HG03095 (cell line): ENCODE results near the gene EPHA6.
"Not testable (repeated sequence)": the region's sequence is repeated elsewhere in the genome, so short reads cannot be mapped to it uniquely, and the experiment has no call there.

Experiments
- ATAC-seq: cut with Tn5 transposase; IDR thresholded peaks from one replicate; pipeline ENCODE4 v1.9.1; 2021; ENCODE audit warnings: moderate library complexity; ENCODE audit not compliant: unreplicated experiment

The EPHA6 gene

DNA sequence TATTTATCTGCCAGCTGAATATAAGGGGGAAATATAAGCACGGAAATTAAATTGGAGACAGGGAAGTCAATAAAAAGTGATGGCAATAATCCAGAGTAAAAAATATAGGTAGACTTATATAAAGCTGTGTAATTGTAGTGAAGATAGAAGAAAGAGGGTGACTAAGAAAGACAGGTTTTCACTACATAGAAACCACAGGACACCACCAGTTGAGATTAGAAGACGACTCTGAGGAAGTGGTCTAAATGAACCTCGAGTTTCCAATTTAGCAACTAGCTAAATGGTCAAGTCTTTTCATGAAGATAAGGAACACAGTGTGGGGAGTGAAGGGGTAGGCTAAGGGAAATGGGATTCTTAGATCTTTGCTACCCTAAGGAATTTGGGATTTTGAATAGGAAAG, 761.3 kb downstream of the EPHA6 start:
- no peak for ATAC-seq

DNA sequence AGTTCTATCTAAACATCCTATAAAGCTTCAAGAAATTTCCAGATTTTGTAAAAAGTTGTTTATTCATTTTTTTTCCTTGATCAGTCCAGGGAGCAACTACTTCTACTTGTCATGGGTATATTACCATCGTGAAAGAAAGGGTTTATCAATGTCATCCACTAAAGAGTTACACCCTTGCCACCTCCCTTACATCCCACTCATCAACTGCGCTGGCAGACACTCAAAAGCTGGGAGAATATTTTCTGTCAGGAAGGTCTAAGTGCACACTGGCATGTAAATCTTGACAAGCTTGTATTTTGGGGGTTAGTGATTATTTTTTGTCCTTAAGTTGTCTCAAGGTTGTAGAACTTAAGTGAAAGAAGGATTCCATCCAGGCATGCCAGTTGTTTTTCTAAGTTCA, 761.8 kb downstream of the EPHA6 start:
- ATAC-seq: no peak

DNA sequence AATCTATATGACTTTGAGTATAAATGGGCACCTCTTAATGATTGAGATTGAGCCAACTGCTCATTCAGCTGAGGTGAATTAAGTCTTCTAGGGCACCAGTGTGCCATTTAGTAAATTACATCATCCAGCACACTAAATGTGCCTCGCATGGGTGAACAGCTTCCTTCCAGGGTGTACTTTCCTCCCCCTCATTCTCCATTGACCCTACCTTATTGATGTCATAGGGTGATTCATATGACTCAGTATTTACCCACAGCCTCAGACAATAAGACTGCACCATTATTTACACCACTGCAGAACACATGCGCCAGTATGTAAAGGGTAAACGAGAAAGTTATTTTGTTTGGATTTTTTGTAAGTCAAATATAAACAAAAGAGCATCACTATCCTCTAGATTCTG, 765.0 kb downstream of the EPHA6 start:
- ATAC-seq: no peak

DNA sequence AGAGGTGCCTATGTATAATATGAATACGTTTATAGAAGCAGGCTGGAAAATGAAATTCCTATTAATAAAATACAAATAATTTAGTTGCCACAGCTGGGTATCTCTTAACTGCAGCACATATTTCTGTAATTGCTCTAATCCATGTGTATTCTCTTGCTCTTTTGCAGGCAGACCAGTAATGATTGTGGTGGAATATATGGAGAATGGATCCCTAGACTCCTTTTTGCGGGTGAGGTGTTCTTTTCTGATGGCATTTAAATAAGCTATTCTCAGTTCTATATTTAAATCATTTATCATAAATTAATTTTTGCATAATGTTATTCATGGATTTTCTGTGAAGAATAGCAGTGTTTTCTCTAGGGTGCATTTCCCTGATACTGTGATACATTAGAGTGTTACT, 796.2 kb downstream of the EPHA6 start:
- ATAC-seq: no peak

DNA sequence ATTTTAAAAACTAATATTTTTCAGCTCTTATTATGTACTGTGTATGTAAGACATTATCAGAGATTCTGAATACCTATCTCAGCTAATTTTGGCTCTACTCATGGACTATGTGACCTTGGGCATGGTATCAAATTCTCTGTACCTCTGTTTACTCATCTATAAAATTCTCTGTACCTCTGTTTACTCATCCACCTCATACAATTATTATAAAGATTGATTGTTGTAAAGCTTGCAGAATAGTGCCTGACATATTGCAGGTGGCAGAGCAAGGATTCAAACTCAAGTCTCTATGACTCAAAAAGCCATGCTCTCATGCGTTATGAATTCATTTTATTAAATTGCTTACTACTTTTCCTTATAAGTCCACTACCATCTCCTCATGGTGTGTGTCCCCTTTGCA, 798.2 kb downstream of the EPHA6 start:
- no peak for ATAC-seq

DNA sequence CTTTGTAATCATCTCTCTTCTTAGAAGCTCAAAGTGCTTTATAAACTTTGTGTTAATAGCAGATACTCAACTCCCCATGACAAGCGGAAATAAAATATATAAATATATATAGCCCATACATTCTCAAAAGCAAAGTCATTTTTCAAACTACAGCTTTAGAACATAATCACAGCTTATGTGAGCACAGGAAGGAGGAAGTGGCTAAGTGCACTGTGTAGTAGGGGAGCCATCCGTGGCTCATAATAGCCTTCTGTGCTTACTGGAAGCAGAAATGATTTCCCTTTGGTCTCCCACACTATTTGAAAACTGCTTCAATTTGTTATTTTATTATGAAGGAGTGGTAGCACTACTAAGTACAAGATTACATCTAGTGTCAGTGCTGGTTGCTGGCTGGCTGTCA, 798.7 kb downstream of the EPHA6 start:
- ATAC-seq: no peak

DNA sequence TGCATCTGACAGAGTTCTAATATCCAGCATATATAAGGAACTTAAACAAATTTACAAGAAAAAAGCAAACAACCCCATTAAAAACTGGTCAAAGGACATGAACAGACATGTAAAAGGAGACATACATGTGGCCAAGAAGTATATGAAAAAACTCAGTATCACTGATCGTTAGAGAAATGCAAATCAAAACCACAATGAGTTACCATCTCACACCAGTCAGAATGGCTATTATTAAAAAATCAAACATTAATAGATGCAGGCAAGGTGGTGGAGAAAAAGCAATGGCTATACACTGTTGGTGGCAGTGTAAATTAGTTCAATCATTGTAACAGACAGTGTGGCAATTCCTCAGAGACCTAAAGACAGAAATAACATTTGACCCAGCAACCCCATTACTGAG, 806.1 kb downstream of the EPHA6 start:
- not testable (repeated sequence) for ATAC-seq

DNA sequence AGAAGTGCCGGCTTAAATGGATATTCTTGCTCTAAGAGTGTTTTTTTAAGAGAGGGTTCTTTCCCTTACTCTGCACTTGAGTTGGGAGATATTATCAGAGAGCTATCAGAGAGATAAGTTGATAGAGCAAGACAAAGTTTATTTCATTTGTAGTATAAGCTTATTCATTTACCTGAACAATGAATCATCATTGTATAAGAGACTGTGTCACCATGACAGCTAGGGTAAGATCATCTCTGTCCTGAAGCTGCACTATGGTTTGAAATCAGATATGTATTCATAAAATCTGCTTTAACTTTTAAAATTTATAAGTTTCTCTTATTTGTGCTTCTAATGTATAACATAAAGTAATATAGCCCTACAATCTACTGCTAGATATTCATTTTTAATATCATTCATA, 822.1 kb downstream of the EPHA6 start:
- ATAC-seq: no peak

DNA sequence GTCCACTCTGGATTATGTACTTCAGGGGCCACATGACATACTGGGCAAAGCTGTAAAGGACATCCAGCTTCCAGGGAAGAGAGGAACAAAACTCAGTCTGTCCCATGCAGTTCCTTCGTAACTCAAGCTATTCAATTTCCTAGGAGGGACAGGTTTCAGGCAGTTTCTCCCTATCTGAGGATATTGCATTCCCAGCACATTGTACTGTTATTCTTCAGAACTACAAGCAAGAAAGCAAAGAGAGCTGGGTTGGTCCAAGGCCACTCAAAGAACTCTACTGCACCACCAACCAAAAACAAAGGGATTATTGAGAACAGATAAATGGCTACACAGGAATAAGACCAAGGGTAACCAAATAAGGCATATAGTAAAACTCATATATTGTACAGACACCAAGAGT, 832.5 kb downstream of the EPHA6 start:
- ATAC-seq: no peak

DNA sequence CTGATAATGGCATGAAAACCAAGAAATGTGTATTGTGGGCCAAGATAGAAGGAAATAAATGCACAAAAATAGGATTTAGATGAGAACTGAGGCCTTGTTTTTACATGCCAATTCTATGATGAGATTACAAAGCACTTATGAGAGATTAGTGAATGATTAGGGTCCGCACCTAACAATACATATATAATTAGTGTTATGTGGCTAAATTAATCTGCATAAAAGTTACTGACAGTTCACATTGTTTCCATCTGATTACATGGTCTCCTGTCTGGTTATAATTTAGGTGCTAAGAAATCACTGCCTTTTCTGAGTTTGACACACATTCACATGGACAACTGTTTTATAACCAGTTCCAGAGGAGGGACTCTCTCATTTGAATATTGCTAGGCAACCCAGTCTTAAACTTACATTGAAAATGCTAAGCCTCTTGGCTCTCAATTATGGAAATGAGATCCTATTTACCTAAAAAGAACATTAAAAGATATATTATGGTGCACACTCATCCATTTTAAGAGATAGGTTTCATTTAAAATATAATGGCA, 833.1 kb downstream of the EPHA6 start:
- no peak for ATAC-seq

DNA sequence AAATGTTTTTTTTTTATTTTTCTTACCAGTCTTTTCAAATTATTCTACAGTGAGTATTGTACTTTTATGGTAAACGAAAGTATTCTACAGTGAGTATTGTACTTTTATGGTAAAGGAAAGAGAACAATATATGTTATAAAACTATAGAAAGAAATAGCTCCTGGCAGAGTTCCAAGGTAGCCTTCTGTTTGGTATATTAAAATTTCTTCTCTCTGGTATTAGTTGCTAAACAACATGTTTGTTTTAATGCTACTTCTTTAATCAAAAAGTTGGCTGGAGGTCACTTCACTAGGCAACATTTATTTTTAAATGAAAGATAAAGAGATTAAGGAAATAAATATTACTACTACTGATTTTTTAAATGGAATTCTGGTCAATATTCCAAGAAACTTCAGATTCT, 841.6 kb downstream of the EPHA6 start:
- ATAC-seq: no peak

DNA sequence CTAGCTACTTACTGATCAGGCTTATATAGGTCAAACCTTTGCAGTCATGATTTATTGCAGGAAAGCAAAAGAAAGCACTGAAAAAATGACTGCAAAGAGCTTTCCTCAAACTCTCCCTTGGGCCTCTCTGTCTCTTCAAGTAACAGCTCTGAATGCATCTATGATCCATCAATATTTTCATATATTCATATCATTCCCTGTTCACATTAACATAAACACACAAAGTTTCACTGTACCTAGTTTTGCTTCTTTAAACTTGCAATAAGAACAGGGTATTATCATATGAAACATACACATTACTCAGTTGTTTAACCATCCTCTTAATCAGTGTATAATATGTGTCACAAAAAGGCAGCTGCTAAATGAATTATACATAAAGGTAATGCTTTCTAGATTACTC, 842.2 kb downstream of the EPHA6 start:
- no peak for ATAC-seq

DNA sequence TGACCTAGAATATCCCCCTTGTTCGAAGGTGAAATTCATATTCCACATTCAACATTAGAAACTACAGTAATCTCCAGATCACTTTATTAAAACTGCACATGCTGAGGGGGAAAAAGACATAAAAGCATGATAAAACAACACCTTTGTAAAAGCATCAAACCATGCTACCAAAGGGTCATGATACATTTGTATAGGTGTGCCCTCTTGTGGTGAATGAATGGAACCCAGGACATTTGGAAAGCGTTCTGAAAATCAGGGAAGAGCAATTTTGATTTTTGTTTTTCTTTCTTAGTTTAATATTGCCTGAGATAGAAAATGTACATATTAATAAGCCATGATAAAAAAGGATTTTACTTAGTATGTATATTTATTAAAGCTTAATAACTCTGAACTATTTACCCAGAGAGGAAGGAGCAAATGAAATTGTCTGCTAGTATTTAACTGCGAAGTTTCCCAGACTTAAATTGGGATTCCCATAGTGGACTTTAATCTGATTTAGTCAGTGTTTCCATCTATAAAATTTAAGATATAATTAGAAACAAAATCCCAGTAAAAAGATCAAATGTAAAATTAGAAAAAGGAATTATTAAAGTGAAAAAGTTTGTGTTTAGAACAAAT, 844.4 kb downstream of the EPHA6 start:
- no peak for ATAC-seq

DNA sequence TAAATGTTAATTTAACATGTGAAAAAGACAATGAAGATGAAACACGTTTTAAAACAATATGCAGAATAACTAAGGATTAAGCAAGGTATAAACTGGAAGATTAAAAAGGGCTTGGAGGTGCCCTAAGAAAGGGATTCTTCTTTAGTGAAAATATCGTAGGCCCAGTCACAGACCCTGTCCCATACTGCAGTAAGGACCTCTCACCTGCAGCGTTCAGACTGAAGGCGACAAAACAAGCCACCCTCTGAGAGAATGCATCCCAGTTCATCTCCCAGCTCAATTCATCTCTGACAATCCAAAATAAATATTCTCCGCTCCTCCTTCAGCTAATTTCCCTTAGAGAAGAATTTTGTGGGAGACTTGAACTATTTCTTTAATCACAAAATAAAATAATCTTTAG, 847.9 kb downstream of the EPHA6 start:
- no peak for ATAC-seq

DNA sequence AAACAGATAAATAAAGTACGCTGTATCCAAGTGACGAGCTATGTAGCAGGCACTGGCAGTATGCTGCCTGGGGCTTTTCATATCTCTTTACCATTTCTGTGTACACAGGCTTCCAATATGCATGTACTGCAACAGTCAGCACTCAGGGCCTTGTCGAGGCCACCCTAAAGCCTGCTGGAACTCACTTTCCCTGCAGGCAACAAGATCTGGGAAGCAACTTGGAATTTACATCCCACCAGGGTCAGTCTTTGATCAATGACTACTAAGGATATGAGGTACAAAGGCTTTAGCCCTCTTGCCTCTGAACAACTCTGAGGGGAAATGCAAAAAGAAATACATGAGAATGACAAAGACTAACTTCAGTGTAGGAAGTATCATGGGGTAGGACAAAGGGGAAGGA, 848.4 kb downstream of the EPHA6 start:
- ATAC-seq: no peak

DNA sequence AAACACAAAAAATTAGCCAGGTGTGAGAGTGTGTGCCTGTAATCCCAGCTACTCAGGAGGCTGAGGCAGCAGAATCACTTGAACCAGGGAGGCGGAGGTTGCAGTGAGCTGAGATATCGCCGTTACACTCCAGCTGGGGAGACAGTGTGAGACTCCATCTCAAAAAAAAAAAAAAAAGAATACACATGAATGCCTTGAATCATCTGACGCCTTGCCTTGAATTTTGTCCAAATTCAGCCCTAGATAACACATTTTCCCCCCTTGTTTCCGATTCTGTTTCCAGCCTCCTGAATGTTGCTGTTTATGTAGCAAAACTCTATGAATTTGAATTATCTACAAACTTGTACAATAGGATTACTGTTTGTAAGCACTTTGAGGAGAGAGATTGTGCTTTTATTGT, 851.5 kb downstream of the EPHA6 start:
- no peak for ATAC-seq

DNA sequence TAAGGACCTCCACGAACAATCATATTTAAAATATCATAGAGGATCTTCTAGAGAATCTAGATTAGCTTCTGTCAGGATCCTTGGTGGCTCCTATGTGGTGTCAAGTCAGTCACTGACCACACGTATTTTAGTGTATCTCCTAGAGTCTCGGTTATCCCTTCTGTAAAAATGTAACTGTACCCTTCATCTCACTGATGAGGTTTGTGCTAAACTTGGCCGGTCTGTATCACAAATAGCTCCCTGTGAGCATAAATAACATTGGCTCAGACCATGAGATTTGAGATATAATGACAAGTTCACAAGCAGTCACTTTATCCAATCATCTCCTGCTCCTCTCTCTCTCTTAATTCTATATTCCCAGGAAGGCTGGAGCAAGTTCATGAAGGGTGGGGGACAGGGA, 856.6 kb downstream of the EPHA6 start:
- ATAC-seq: no peak

DNA sequence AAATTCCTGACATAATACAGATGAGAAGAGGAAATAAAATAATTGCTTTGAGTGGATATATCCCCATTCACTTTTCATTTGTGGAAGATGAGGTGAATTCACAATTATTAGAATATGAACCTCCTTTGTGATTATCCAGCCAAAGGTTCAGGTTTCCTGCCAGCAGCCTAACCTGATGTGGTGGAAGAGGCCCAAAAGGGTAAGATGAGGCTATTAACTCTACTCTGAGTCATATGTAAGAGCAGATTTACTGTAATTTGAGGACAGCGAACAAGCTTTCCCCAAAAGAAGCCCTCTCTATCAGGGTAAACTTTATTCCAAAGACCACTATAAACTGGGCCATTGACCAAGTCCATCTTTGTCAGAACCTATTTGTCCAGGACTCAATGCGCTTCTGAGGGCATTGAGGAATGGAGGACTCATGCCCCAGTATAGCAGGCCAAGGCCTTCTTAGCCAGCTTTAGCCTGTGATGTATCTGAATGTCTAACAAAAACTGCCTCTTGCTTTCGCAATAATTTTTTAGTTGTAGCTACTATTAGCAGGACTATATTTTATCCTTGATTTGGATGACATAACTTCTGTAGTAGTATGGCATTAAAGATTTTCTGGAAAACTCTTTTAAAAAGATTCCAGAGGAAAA, 859.1 kb downstream of the EPHA6 start:
- ATAC-seq: no peak

DNA sequence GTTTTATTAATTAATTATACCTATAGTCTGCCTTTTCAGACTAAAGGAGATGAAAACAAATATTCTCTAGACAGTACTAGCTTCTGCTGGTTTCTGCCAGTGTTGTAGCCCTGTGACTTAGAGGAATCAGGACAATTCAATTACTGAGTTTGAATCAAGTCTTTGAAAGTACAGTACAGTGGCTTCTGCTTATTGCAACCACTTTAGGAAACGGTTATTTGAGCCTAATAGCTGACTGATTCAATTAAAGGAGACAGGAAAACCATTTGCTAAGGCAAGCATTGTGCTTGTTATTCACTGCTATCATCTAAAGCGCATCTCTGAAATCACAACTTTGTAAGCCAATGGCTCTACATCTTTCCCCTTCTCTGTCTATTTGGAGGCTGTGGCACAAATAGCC, 860.1 kb downstream of the EPHA6 start:
- ATAC-seq: no peak

DNA sequence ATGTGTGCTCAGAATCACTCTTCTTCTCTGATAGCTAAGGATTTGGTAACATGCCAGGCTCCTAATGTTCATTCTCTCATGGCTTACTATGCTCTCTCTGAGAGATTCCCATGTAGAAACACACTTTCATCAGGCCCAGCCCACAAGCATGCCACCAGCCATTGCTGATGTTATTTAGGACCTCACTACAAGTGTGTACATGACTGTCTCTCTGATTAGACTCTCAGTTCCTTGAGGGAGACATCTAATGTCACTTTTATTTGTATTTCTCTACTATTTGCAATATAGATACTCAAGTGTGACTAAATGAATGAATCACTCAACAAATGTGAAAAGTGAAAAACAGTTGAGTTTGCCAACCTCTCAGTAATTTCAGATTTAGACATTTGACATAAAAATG, 865.8 kb downstream of the EPHA6 start:
- ATAC-seq: no peak

DNA sequence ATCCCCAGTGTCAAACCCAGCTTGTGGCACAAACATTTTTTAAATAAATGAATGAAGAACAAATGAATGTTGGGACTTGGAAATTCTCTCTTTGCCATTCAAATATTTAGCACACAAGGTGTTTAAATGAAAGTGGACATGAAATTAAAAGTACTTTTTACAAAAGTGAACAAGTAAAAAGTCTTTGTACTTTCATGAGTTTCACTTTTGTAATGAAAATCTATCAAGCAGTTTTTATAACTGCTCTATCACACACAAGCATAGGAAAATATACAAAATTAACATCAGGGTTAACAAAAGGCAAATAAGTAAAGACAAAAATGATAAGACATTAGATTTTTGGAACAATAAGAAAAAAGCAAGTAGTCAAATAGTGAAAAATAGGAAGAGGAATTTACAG, 866.3 kb downstream of the EPHA6 start:
- no peak for ATAC-seq

DNA sequence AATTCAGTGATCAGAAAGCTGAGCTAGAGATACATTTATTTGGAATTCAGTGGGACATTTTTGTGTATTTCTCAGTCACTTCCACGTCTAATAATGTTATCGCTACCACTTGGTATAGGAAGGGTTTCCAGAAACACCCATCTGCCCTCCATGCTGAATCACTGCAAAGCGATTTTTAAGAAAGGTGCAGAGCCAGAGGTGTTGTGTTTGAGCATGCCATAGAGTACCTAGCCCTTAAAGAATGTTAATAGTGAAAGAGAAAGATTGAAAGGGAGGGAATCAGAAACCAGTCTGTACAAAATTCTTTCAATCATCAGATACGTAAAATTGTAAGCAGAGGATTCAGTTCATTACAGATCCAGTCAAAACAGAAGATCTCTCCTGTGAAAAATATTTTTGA, 870.1 kb downstream of the EPHA6 start:
- no peak for ATAC-seq

DNA sequence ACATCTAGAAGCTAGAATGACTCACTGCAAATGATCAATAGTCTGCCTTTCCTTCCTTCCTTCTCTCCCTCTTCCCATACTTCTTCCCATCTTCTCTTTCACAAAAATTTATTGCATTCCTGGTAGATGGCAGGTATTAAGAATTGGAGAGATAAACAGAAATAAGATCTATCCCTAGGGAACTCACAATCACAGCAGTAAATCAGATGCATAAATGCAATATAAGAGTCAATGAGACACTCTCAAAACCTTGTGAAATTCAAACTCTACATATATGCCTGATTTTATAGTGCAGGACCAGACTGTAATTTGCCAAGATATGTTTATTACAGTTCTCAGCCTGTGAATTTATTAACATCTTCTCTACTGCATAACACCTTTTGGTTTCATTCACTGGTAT, 871.9 kb downstream of the EPHA6 start:
- ATAC-seq: no peak
